ENCODE data around the gene LRP2BP. TPM values are rescaled to one million over a fixed set of nuclear protein-coding genes. Genes with fewer than 3 reads are reported as not detected.

Gene LRP2BP
- polyA plus RNA-seq, 2 of the 4 experiments (the other 2 are of a cell fraction), result 0.23 to 0.37 TPM

- Histone ChIP-seq H3K27ac (peak overlapping the region; percentile 70 to 73), H3K4me3 (no peak overlapping the region), H3K4me2 (peak overlapping the region; percentile 63), H3K9me3 (no peaks in the 10 kb centered on the region), H3K4me1 (peaks cover 26% of the 10 kb centered on the region)
- ChIA-PET CTCF (no interaction called here), POLR2A (interaction anchor here (0.5 to 1.3 kb wide), 4 partner anchors 38 to 73 kb away, joined by 3 to 7 read pairs (median 4); partner anchors contain the start of genes ANKRD37 and LRP2BP)
- TF ChIP-seq TP53 (CRISPR knock-in tag; IDR thresholded peaks at IDR 0.05), result no peak
- TF ChIP-seq MAFK (IDR thresholded peaks at IDR 0.05; ENCODE audit: partially characterized antibody), result no peak
- TF ChIP-seq RAD21 (conservative IDR thresholded peaks at IDR 0.05 in 1 of 2, IDR thresholded peaks at IDR 0.05 in 1 of 2), result no peak
- TF ChIP-seq, protein P1, sequence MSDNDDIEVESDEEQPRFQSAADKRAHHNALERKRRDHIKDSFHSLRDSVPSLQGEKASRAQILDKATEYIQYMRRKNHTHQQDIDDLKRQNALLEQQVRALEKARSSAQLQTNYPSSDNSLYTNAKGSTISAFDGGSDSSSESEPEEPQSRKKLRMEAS (IDR thresholded peaks at IDR 0.05), result no peak
- no peak for TF ChIP-seq GATA3 (IDR thresholded peaks at IDR 0.05; ENCODE audit: borderline replicate concordance)
- TF ChIP-seq NR3C1 (IDR thresholded peaks at IDR 0.05), result no peak
- no peak for TF ChIP-seq SREBF2 (IDR thresholded peaks at IDR 0.05)
- TF ChIP-seq CBX8 (IDR thresholded peaks at IDR 0.05), result no peak
- TF ChIP-seq ZC3H11A (IDR thresholded peaks at IDR 0.05), result no peak
- TF ChIP-seq PBX3 (IDR thresholded peaks at IDR 0.05), result no peak
- TF ChIP-seq HOXB13 (CRISPR knock-in tag; IDR thresholded peaks at IDR 0.05; ENCODE audit: low read depth), result no peak
- TF ChIP-seq KDM1A (IDR thresholded peaks at IDR 0.05; ENCODE audit: low read depth), result no peak
- TF ChIP-seq EHMT2 (IDR thresholded peaks at IDR 0.05; ENCODE audit: low read depth), result no peak
- FAIRE-seq (no peak), DNase-seq (ENCODE audit: low read depth in 1 of 2, low spot score in 1 of 2) (no peak), ATAC-seq (no peak; a peak in 1 of 6 replicates)
- 81% methylated on average over 7 of the region's 7 CpGs for WGBS (ENCODE audit: missing lambda C conversion rate)
Measured at GRCh38 chr4:185357733-185358440, 37.8 kb downstream of the LRP2BP start.

- no peak for TF ChIP-seq ZFP36 (IDR thresholded peaks at IDR 0.05; ENCODE audit: borderline replicate concordance, partially characterized antibody)
- no peak for TF ChIP-seq ATOH8 (CRISPR knock-in tag; IDR thresholded peaks at IDR 0.05; ENCODE audit: low read depth)
- no peak for TF ChIP-seq FOSB (CRISPR knock-in tag; IDR thresholded peaks at IDR 0.05)
- no peak for TF ChIP-seq REST (IDR thresholded peaks at IDR 0.05)
- no peak for TF ChIP-seq CTCF (IDR thresholded peaks at IDR 0.05)
- no peak for TF ChIP-seq KDM1A (IDR thresholded peaks at IDR 0.05; ENCODE audit: low read depth)
- no peak for TF ChIP-seq ZC3H11A (IDR thresholded peaks at IDR 0.05)
- TF ChIP-seq POLR2A (IDR thresholded peaks at IDR 0.05; ENCODE audit: low read length), result no peak
- TF ChIP-seq RARB (CRISPR knock-in tag; IDR thresholded peaks at IDR 0.05), result no peak
- TF ChIP-seq NFE2L2 (conservative IDR thresholded peaks at IDR 0.05; ENCODE audit: low read length), result no peak
- TF ChIP-seq, protein P2, sequence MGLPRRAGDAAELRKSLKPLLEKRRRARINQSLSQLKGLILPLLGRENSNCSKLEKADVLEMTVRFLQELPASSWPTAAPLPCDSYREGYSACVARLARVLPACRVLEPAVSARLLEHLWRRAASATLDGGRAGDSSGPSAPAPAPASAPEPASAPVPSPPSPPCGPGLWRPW (IDR thresholded peaks at IDR 0.05), result no peak
- no peak for TF ChIP-seq MAZ (IDR thresholded peaks at IDR 0.05; ENCODE audit: borderline replicate concordance, low read depth, low read length)
- TF ChIP-seq JUN (IDR thresholded peaks at IDR 0.05), result no peak
- ATAC-seq, result no peak
- FAIRE-seq, result no peak
- H3K4me1 ChIP-seq, result peaks cover 26% of the 10 kb centered on the region
- no peak overlapping the region for H3K4me3 ChIP-seq
- DNase-seq (ENCODE audit: low read depth in 1 of 2, low spot score in 1 of 2), result no peak
- no peak overlapping the region for H3K4me2 ChIP-seq
- H3K9me3 ChIP-seq, result no peaks in the 10 kb centered on the region
- WGBS (ENCODE audit: missing lambda C conversion rate), result 95% methylated on average over 5 of the region's 5 CpGs
- CTCF ChIA-PET, result no interaction called here
- H3K27ac ChIP-seq, result peak overlapping the region in 1 of 2 experiments; percentile 70; a peak in 3 of 6 replicates
- POLR2A ChIA-PET, result interaction anchor here (0.6 kb wide), 2 partner anchors 39 to 74 kb away, joined by 3 to 4 read pairs; partner anchors contain the start of gene LRP2BP
Measured at GRCh38 chr4:185357211-185357610, 38.5 kb downstream of the LRP2BP start.
